ENCODE results near the gene ADAMTSL3. TPM values are rescaled to one million over a fixed set of nuclear protein-coding genes. Genes with fewer than 3 reads are reported as not detected.

Gene ADAMTSL3
- polyA plus RNA-seq, 1 experiment = not detected

- no peak overlapping the region for H3K4me3 ChIP-seq (ENCODE audit: low read depth, low read length)
- no peak for TF ChIP-seq CTCF (IDR thresholded peaks at IDR 0.05; ENCODE audit: insufficient read depth, low read depth, low read length)
- H3K36me3 ChIP-seq (ENCODE audit: control insufficient read depth, insufficient read depth, low read length) = no peaks in the 10 kb centered on the region
- ChIA-PET CTCF (interaction anchor here (1.0 kb wide), 1 partner anchor 33 kb away, joined by 4 read pairs; no protein-coding TSS in a partner anchor), POLR2A (no interaction called here)
- H3K27me3 ChIP-seq (ENCODE audit: control insufficient read depth, insufficient read depth, low read length) = no peaks in the 10 kb centered on the region
- no peak for DNase-seq (ENCODE audit: low read depth)
Measured at GRCh38 chr15:83984601-83985000, 330.7 kb downstream of the ADAMTSL3 start.

- no peak for DNase-seq (ENCODE audit: low read depth)
- CTCF ChIA-PET = no interaction called here
- no peak for TF ChIP-seq CTCF (IDR thresholded peaks at IDR 0.05; ENCODE audit: insufficient read depth, low read depth, low read length)
- H3K27me3 ChIP-seq (ENCODE audit: control insufficient read depth, insufficient read depth, low read length) = no peaks in the 10 kb centered on the region
- no peak overlapping the region for H3K4me3 ChIP-seq (ENCODE audit: low read depth, low read length)
- H3K36me3 ChIP-seq (ENCODE audit: control insufficient read depth, insufficient read depth, low read length) = no peaks in the 10 kb centered on the region
- POLR2A ChIA-PET = no interaction called here
Measured at GRCh38 chr15:83991163-83991562, 337.2 kb downstream of the ADAMTSL3 start.

- H3K27me3 ChIP-seq (ENCODE audit: control insufficient read depth, insufficient read depth, low read length) = no peaks in the 10 kb centered on the region
- TF ChIP-seq CTCF (IDR thresholded peaks at IDR 0.05; ENCODE audit: insufficient read depth, low read depth, low read length) = no peak
- no peak overlapping the region for H3K4me3 ChIP-seq (ENCODE audit: low read depth, low read length)
- ChIA-PET CTCF (no interaction called here), POLR2A (no interaction called here)
- H3K36me3 ChIP-seq (ENCODE audit: control insufficient read depth, insufficient read depth, low read length) = no peaks in the 10 kb centered on the region
- DNase-seq (ENCODE audit: low read depth) = no peak
Measured at GRCh38 chr15:83992324-83993031, 338.6 kb downstream of the ADAMTSL3 start.

GRCh38 chr15:83993591-83993990 is 339.7 kb downstream of the ADAMTSL3 start:
- POLR2A ChIA-PET = no interaction called here
- CTCF ChIA-PET = no interaction called here
- no peak overlapping the region for H3K4me3 ChIP-seq (ENCODE audit: low read depth, low read length)
- H3K36me3 ChIP-seq (ENCODE audit: control insufficient read depth, insufficient read depth, low read length) = no peaks in the 10 kb centered on the region
- DNase-seq (ENCODE audit: low read depth) = no peak
- TF ChIP-seq CTCF (IDR thresholded peaks at IDR 0.05; ENCODE audit: insufficient read depth, low read depth, low read length) = no peak
- H3K27me3 ChIP-seq (ENCODE audit: control insufficient read depth, insufficient read depth, low read length) = no peaks in the 10 kb centered on the region

- no peak for DNase-seq (ENCODE audit: low read depth)
- H3K36me3 ChIP-seq (ENCODE audit: control insufficient read depth, insufficient read depth, low read length) = no peaks in the 10 kb centered on the region
- no peaks in the 10 kb centered on the region for H3K27me3 ChIP-seq (ENCODE audit: control insufficient read depth, insufficient read depth, low read length)
- ChIA-PET POLR2A (no interaction called here), CTCF (interaction anchor here (0.5 kb wide), 1 partner anchor 61 kb away, joined by 3 read pairs; no protein-coding TSS in a partner anchor)
- H3K4me3 ChIP-seq (ENCODE audit: low read depth, low read length) = no peak overlapping the region
- no peak for TF ChIP-seq CTCF (IDR thresholded peaks at IDR 0.05; ENCODE audit: insufficient read depth, low read depth, low read length)
Measured at GRCh38 chr15:83998486-83998885, 344.6 kb downstream of the ADAMTSL3 start.

Measured in BJ (cell line).